ENCODE data around the gene C14orf180. TPM values are rescaled to one million over a fixed set of nuclear protein-coding genes. Genes with fewer than 3 reads are reported as not detected.

The C14orf180 gene
- total and polyA plus RNA-seq, 3 donors from 2014 or later: 0.16 to 0.86 TPM; not detected in 1

- intact Hi-C loops (cut with DNase I; ENCODE audit: low total_unique reads): no loop called here
- no peak overlapping the region for H3K27ac ChIP-seq
- WGBS, 2 donors: 83 to 85% methylated on average over 4 to 10 of the region's 13 CpGs
- DNase-seq: no peak
- H3K4me1 ChIP-seq: no peaks in the 10 kb centered on the region
- H3K9me3 ChIP-seq: no peaks in the 10 kb centered on the region
- H3K4me3 ChIP-seq: no peak overlapping the region
- no peak for TF ChIP-seq POLR2A (IDR thresholded peaks at IDR 0.05)
- TF ChIP-seq CTCF (IDR thresholded peaks at IDR 0.05): no peak
- no peaks in the 10 kb centered on the region for H3K36me3 ChIP-seq (ENCODE audit: low read depth, missing control alignments)
- no peaks in the 10 kb centered on the region for H3K27me3 ChIP-seq
Measured at GRCh38 chr14:104556256-104557021, 23.1 kb upstream of the C14orf180 start.

GRCh38 chr14:104557086-104557485 is 22.5 kb upstream of the C14orf180 start:
- no peak for DNase-seq

GRCh38 chr14:104557766-104558165 is 21.8 kb upstream of the C14orf180 start:
- no peaks in the 10 kb centered on the region for H3K4me1 ChIP-seq
- H3K4me3 ChIP-seq: no peak overlapping the region
- no peak overlapping the region for H3K27ac ChIP-seq
- TF ChIP-seq CTCF (IDR thresholded peaks at IDR 0.05): no peak
- no peak for TF ChIP-seq POLR2A (IDR thresholded peaks at IDR 0.05)
- intact Hi-C loops (cut with DNase I; ENCODE audit: low total_unique reads): no loop called here
- DNase-seq: no peak
- H3K36me3 ChIP-seq (ENCODE audit: low read depth, missing control alignments): no peaks in the 10 kb centered on the region
- H3K9me3 ChIP-seq: no peaks in the 10 kb centered on the region
- H3K27me3 ChIP-seq: no peaks in the 10 kb centered on the region
- 100% methylated on average over 1 of the region's 1 CpG for WGBS, 2 donors

More at GRCh38 chr14:104557086-104557485, 22.5 kb upstream of the C14orf180 start:
- Histone ChIP-seq H3K4me3 (no peak overlapping the region), H3K4me1 (no peaks in the 10 kb centered on the region), H3K27ac (no peak overlapping the region), H3K9me3 (no peaks in the 10 kb centered on the region), H3K36me3 (ENCODE audit: low read depth, missing control alignments) (no peaks in the 10 kb centered on the region), H3K27me3 (no peaks in the 10 kb centered on the region)
- TF ChIP-seq POLR2A (IDR thresholded peaks at IDR 0.05) (no peak), CTCF (IDR thresholded peaks at IDR 0.05) (no peak)
- WGBS, 2 donors: 96 to 100% methylated on average over 1 to 5 of the region's 5 CpGs
- intact Hi-C loops (cut with DNase I; ENCODE audit: low total_unique reads): no loop called here

- Histone ChIP-seq H3K4me3 (no peak overlapping the region), H3K36me3 (ENCODE audit: low read depth, missing control alignments) (no peaks in the 10 kb centered on the region), H3K27me3 (no peaks in the 10 kb centered on the region), H3K9me3 (no peaks in the 10 kb centered on the region), H3K4me1 (no peaks in the 10 kb centered on the region), H3K27ac (no peak overlapping the region)
- no peak for DNase-seq
- intact Hi-C loops (cut with DNase I; ENCODE audit: low total_unique reads): no loop called here
- TF ChIP-seq POLR2A (IDR thresholded peaks at IDR 0.05) (no peak), CTCF (IDR thresholded peaks at IDR 0.05) (no peak)
- WGBS, 2 donors: 86 to 94% methylated on average over 13 to 16 of the region's 16 CpGs
Measured at GRCh38 chr14:104558231-104559027, 21.1 kb upstream of the C14orf180 start.
